A549 (cell line): Measurements from ENCODE around the gene CNR1. TPM values are rescaled to one million over a fixed set of nuclear protein-coding genes. Genes with fewer than 3 reads are reported as not detected.
A peak's percentile ranks its signal among the peaks of the same experiment; 100 is the strongest.

Experiments used
- ATAC-seq, 2 experiments: fragments of 200-7000 bp in 1 of 2; fragments of >200 bp in 1 of 2; cut with Nextera tagmentation in 1 of 2; cut with Tn5 transposase in 1 of 2; 3 replicates each; pipeline versions ENCODE4 v1.8.0 to v1.9.1; 2018 to 2020; ENCODE audit warnings: mild to moderate bottlenecking in 1 of 2, moderate library complexity in 1 of 2
- CTCF ChIA-PET: fragments of 300-600 bp; sonication (Branson Sonifier 250); formaldehyde crosslinking; extraction: SDS; loops from one replicate; lab custom pipeline; 2021; ENCODE audit warnings: antibody characterized with exemption, inconsistent platforms; lab: Yijun Ruan, JAX
- POLR2A ChIA-PET: fragments of 350-600 bp; formaldehyde crosslinking; extraction: SDS; loops from one replicate; lab custom pipeline; 2021; ENCODE audit warnings: antibody characterized with exemption, inconsistent platforms; lab: Yijun Ruan, JAX
- DNase-seq, 2 experiments: peaks; one replicate each; pipeline versions ENCODE4 v3.0.0 to v3.0.0-alpha.2; 2011 to 2016; ENCODE audit warnings: low read depth in 1 of 2, low spot score in 1 of 2
- FAIRE-seq: peaks from 2 replicates; lab custom pipeline; 2011; peaks lifted over from hg19 to GRCh38; lab: Jason Lieb, UNC
- H3K27ac ChIP-seq, 2 experiments: fragments of >200 bp; sonication (Bioruptor Twin); formaldehyde crosslinking; 3 replicates each; pipeline ENCODE4 v1.5.1; 2016 to 2017
- H3K4me1 ChIP-seq: fragments of >200 bp; sonication (Bioruptor Twin); formaldehyde crosslinking; 3 replicates; pipeline ENCODE4 v1.6.1; 2016
- H3K4me2 ChIP-seq: fragments of >200 bp; sonication (Bioruptor Twin); formaldehyde crosslinking; 3 replicates; pipeline ENCODE4 v1.6.1; 2016
- H3K4me3 ChIP-seq: fragments of >200 bp; sonication (Bioruptor Twin); formaldehyde crosslinking; 3 replicates; pipeline ENCODE4 v1.5.1; 2016
- H3K9me3 ChIP-seq: fragments of >200 bp; sonication (Bioruptor Twin); formaldehyde crosslinking; 3 replicates; pipeline ENCODE4 v1.6.1; 2016
- BCL3 ChIP-seq: fragments of >200 bp; sonication (Bioruptor Twin); formaldehyde crosslinking; IDR thresholded peaks from 3 replicates; pipeline ENCODE4 v1.6.1; 2016
- CBX8 ChIP-seq: fragments of 200-600 bp; sonication (generic); IDR thresholded peaks from 2 replicates; pipeline ENCODE4 v1.6.1; 2016
- CEBPB ChIP-seq, 2 experiments: fragments of >200 bp in 1 of 2; sonication (Bioruptor Twin) in 1 of 2; formaldehyde crosslinking in 1 of 2; IDR thresholded peaks; 2 replicates each; pipeline ENCODE4 v1.6.1; 2012 to 2016
- CHD2 ChIP-seq: fragments of 150-350 bp; IDR thresholded peaks from 2 replicates; pipeline ENCODE4 v1.6.1; 2014; ENCODE audit warnings: low read length; ENCODE audit not compliant: partially characterized antibody
- EHMT2 ChIP-seq: fragments of 200-600 bp; sonication (generic); IDR thresholded peaks from 2 replicates; pipeline ENCODE4 v1.6.1; 2016; ENCODE audit warnings: antibody characterized with exemption, low read depth, mild to moderate bottlenecking, moderate library complexity
- EP300 ChIP-seq, 2 experiments: fragments of >200 bp; sonication (Bioruptor Twin); formaldehyde crosslinking; IDR thresholded peaks; 2 replicates in 1 of 2; 3 replicates in 1 of 2; pipeline ENCODE4 v1.6.1; 2016 to 2017
- HMGXB4 ChIP-seq: fragments of 250-450 bp; sonication (Bioruptor Pico); IDR thresholded peaks from 2 replicates; pipeline ENCODE4 v1.5.0; 2021; ENCODE audit warnings: mild to moderate bottlenecking, moderate library complexity, borderline replicate concordance
- HOXA7 ChIP-seq: fragments of 250-450 bp; sonication (Bioruptor Pico); IDR thresholded peaks from 2 replicates; pipeline ENCODE4 v1.5.0; 2020; ENCODE audit warnings: mild to moderate bottlenecking, moderate library complexity
- HOXB5 ChIP-seq: fragments of 250-450 bp; sonication (Bioruptor Pico); IDR thresholded peaks from 2 replicates; pipeline ENCODE4 v1.5.0; 2020; ENCODE audit warnings: mild to moderate bottlenecking, moderate library complexity
- NPAS2 ChIP-seq: fragments of 250-450 bp; sonication (Bioruptor Pico); IDR thresholded peaks from 2 replicates; pipeline ENCODE4 v1.8.0; 2022; ENCODE audit warnings: mild to moderate bottlenecking, moderate library complexity, borderline replicate concordance
- REST ChIP-seq: fragments of 200-600 bp; sonication (generic); IDR thresholded peaks from 2 replicates; pipeline ENCODE4 v1.6.1; 2016; ENCODE audit warnings: antibody characterized with exemption, mild to moderate bottlenecking, moderate library complexity
- RNF2 ChIP-seq: fragments of 200-600 bp; sonication (generic); IDR thresholded peaks from 2 replicates; pipeline ENCODE4 v1.6.1; 2016; ENCODE audit warnings: low read depth, mild to moderate bottlenecking, antibody characterized with exemption, moderate library complexity, borderline replicate concordance
- SREBF2 ChIP-seq: fragments of 450-650 bp; IDR thresholded peaks from 2 replicates; pipeline ENCODE4 v1.6.1; 2014; ENCODE audit warnings: mild to moderate bottlenecking, moderate library complexity
- TFCP2L1 ChIP-seq: fragments of 250-450 bp; sonication (Bioruptor Pico); IDR thresholded peaks from 2 replicates; pipeline ENCODE4 v1.5.0; 2021; ENCODE audit warnings: mild to moderate bottlenecking
- ZNF302 ChIP-seq: fragments of 250-450 bp; sonication (Bioruptor Pico); IDR thresholded peaks from 2 replicates; pipeline ENCODE4 v1.9.0; 2021; ENCODE audit warnings: inconsistent platforms, mild to moderate bottlenecking, moderate library complexity
- WGBS: methylation state at CpG from one replicate; pipeline ENCODE4 v1.1.6; 2017; ENCODE audit errors: missing lambda C conversion rate; 5-methylcytosine and 5-hydroxymethylcytosine counted together
- polyA plus RNA-seq, 4 experiments: library from polyadenylated mRNA; depleted of rRNA in 3 of 4; stranded (reverse); fragments of >200 nt; fragmentation: RNase III in 1 of 4; extraction: RNeasy Plus Mini Kit Qiagen cat#74134 plus additional on column Dnase treatment in 1 of 4; gene quantifications; 2 replicates in 3 of 4; 3 replicates in 1 of 4; pipeline ENCODE4 v1.2.3, GENCODE V29; 2011 to 2017

The CNR1 gene
- polyA plus RNA-seq, 2 of the 4 experiments (the other 2 are of a cell fraction) = 0.06 to 0.72 TPM

- peaks cover 6% of the 10 kb centered on the region; the same call in 1 of the 3 replicates for H3K4me1 ChIP-seq
- H3K4me3 ChIP-seq = peak overlapping the region; percentile 68
- H3K9me3 ChIP-seq = no peaks in the 10 kb centered on the region
- 2% methylated on average over 16 of the region's 18 CpGs for WGBS
- no peak for DNase-seq
- TF ChIP-seq CBX8 (peak; percentile 78; the same call in 1 of the 2 replicates), CEBPB (IDR thresholded peaks at IDR 0.05) (no peak), RNF2 (0 out of 2 replicates have a peak, but pooled peaks have one; percentile 57)
- TF ChIP-seq, all 56 proteins: peak for 2
- CTCF ChIA-PET = interaction anchor here (0.6 kb wide), 1 partner anchor 706 kb away, joined by 3 read pairs; no protein-coding TSS in a partner anchor
- POLR2A ChIA-PET = no interaction called here
- ATAC-seq (no peak), FAIRE-seq (no peak)
- H3K27ac ChIP-seq = peak overlapping the region; percentile 45 to 82; a peak in 4 of 6 replicates
- H3K4me2 ChIP-seq = peak overlapping the region; percentile 95
Measured at GRCh38 chr6:88165087-88165843, 882 bp downstream of the CNR1 start.

GRCh38 chr6:88164061-88164460 is 2.1 kb downstream of the CNR1 start:
- TF ChIP-seq SREBF2 (no peak), HOXA7 (CRISPR knock-in tag) (no peak), HMGXB4 (CRISPR knock-in tag) (no peak), CHD2 (no peak), NPAS2 (no peak), EP300 (IDR thresholded peaks at IDR 0.05) (no peak), ZNF302 (CRISPR knock-in tag) (no peak), HOXB5 (CRISPR knock-in tag) (no peak), TFCP2L1 (CRISPR knock-in tag) (no peak), BCL3 (no peak), REST (no peak), EHMT2 (no peak), CEBPB (IDR thresholded peaks at IDR 0.05) (no peak)
- Histone ChIP-seq H3K27ac (no peak overlapping the region), H3K4me2 (no peak overlapping the region), H3K4me1 (peaks cover 6% of the 10 kb centered on the region; the same call in 1 of the 3 replicates), H3K4me3 (no peak overlapping the region), H3K9me3 (no peaks in the 10 kb centered on the region)
- WGBS = 61% methylated on average over 4 of the region's 4 CpGs
- CTCF ChIA-PET = no interaction called here
- POLR2A ChIA-PET = interaction anchor here (0.7 kb wide), 1 partner anchor 1448 kb away, joined by 3 read pairs; no protein-coding TSS in a partner anchor
- no peak for ATAC-seq
- DNase-seq = no peak
- FAIRE-seq = no peak
